Neural progenitor cell (in vitro differentiated cells): ENCODE data around the gene ANAPC10.

Source experiments
- EZH2phosphoT487 ChIP-seq: fragments of 200-600 bp; sonication (generic); IDR thresholded peaks from 2 replicates; pipeline ENCODE4 v1.6.1; 2017; ENCODE audit warnings: antibody characterized with exemption
- TF ChIP-seq, protein P1 (sequence below): fragments of 200-600 bp; sonication (generic); IDR thresholded peaks from 2 replicates; pipeline ENCODE4 v1.5.1; 2017; ENCODE audit warnings: antibody characterized with exemption, mild to moderate bottlenecking

- TF ChIP-seq, protein P1, sequence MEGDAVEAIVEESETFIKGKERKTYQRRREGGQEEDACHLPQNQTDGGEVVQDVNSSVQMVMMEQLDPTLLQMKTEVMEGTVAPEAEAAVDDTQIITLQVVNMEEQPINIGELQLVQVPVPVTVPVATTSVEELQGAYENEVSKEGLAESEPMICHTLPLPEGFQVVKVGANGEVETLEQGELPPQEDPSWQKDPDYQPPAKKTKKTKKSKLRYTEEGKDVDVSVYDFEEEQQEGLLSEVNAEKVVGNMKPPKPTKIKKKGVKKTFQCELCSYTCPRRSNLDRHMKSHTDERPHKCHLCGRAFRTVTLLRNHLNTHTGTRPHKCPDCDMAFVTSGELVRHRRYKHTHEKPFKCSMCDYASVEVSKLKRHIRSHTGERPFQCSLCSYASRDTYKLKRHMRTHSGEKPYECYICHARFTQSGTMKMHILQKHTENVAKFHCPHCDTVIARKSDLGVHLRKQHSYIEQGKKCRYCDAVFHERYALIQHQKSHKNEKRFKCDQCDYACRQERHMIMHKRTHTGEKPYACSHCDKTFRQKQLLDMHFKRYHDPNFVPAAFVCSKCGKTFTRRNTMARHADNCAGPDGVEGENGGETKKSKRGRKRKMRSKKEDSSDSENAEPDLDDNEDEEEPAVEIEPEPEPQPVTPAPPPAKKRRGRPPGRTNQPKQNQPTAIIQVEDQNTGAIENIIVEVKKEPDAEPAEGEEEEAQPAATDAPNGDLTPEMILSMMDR = no peak
- no peak for TF ChIP-seq EZH2phosphoT487
Observed at GRCh38 chr4:144954230-144954629, 143.8 kb downstream of the ANAPC10 start.
